GM11168 (cell line): Measurements from ENCODE around the gene ZYG11B.
"Not testable (repeated sequence)": the region's sequence is repeated elsewhere in the genome, so short reads cannot be mapped to it uniquely, and the experiment has no call there.

Source experiments
- in situ Hi-C: fragments of 300-500 bp; cut with MboI; formaldehyde crosslinking; loops from one replicate; pipeline ENCODE4 v1.12.0; 2022; ENCODE audit warnings: low sequenced_read_pairs; ENCODE audit not compliant: unreplicated experiment

ZYG11B gene

GRCh38 chr1:52751589-52752483 is 25.6 kb downstream of the ZYG11B start:
- in situ Hi-C loops, result no loop called here

GRCh38 chr1:52752484-52752826 is 26.2 kb downstream of the ZYG11B start:
- in situ Hi-C loops, result no loop called here

- in situ Hi-C loops, result no loop called here
Observed at GRCh38 chr1:52753169-52753568, 26.9 kb downstream of the ZYG11B start.

- in situ Hi-C loops, result no loop called here
Observed at GRCh38 chr1:52756020-52756419, 29.8 kb downstream of the ZYG11B start.

GRCh38 chr1:52759908-52760307 is 33.7 kb downstream of the ZYG11B start:
- in situ Hi-C loops, result no loop called here

- in situ Hi-C loops, result no loop called here
Observed at GRCh38 chr1:52767596-52768280, 41.5 kb downstream of the ZYG11B start.

GRCh38 chr1:52769346-52770033 is 43.2 kb downstream of the ZYG11B start:
- in situ Hi-C loops, result no loop called here

GRCh38 chr1:52771384-52771783 is 45.1 kb downstream of the ZYG11B start:
- in situ Hi-C loops, result no loop called here

- in situ Hi-C loops, result no loop called here
Observed at GRCh38 chr1:52786148-52786547, 59.9 kb downstream of the ZYG11B start.

GRCh38 chr1:52790429-52790828 is 64.2 kb downstream of the ZYG11B start:
- in situ Hi-C loops, result not testable (repeated sequence)

- in situ Hi-C loops, result no loop called here
Observed at GRCh38 chr1:52792036-52792435, 65.8 kb downstream of the ZYG11B start.

GRCh38 chr1:52793717-52794116 is 67.5 kb downstream of the ZYG11B start:
- in situ Hi-C loops, result not testable (repeated sequence)

GRCh38 chr1:52795464-52795863 is 69.2 kb downstream of the ZYG11B start:
- in situ Hi-C loops, result no loop called here

- in situ Hi-C loops, result no loop called here
Observed at GRCh38 chr1:52798331-52798730, 72.1 kb downstream of the ZYG11B start.

GRCh38 chr1:52801011-52801410 is 74.8 kb downstream of the ZYG11B start:
- in situ Hi-C loops, result no loop called here

- in situ Hi-C loops, result not testable (repeated sequence)
Observed at GRCh38 chr1:52804083-52804482, 77.8 kb downstream of the ZYG11B start.

GRCh38 chr1:52814465-52814864 is 88.2 kb downstream of the ZYG11B start:
- in situ Hi-C loops, result no loop called here

GRCh38 chr1:52820830-52821229 is 94.6 kb downstream of the ZYG11B start:
- in situ Hi-C loops, result not testable (repeated sequence)

- in situ Hi-C loops, result no loop called here
Observed at GRCh38 chr1:52825868-52826267, 99.6 kb downstream of the ZYG11B start.

- in situ Hi-C loops, result no loop called here
Observed at GRCh38 chr1:52834798-52835197, 108.5 kb downstream of the ZYG11B start.

GRCh38 chr1:52836035-52836434 is 109.8 kb downstream of the ZYG11B start:
- in situ Hi-C loops, result no loop called here
